D721Med (cell line): Measurements from ENCODE around the gene TTLL5.

ENCODE experiments used
- DNase-seq: peaks from one replicate; pipeline ENCODE4 v3.0.0; 2011; ENCODE audit warnings: low spot score; ENCODE audit not compliant: insufficient read length
- FAIRE-seq: peaks from 2 replicates; lab custom pipeline; 2011; peaks lifted over from hg19 to GRCh38; lab: Jason Lieb, UNC
- CTCF ChIP-seq: IDR thresholded peaks from 2 replicates; pipeline ENCODE4 v1.5.1; 2012; ENCODE audit warnings: mild to moderate bottlenecking, control low read depth; ENCODE audit not compliant: insufficient read depth; ENCODE audit errors: missing control alignments

The TTLL5 gene

GRCh38 chr14:75967866-75968265 lies 306.8 kb downstream of the TTLL5 start:
- no peak for FAIRE-seq
- TF ChIP-seq CTCF, result no peak
- DNase-seq, result no peak

- no peak for FAIRE-seq
- no peak for DNase-seq
These were observed 307.4 kb downstream of the TTLL5 start for GRCh38 chr14:75968456-75968855.

GRCh38 chr14:75969126-75969525 lies 308.1 kb downstream of the TTLL5 start:
- DNase-seq (no peak), FAIRE-seq (no peak)
- TF ChIP-seq CTCF, result no peak

More at GRCh38 chr14:75968456-75968855, 307.4 kb downstream of the TTLL5 start:
- no peak for TF ChIP-seq CTCF

- no peak for FAIRE-seq
- DNase-seq, result no peak
- no peak for TF ChIP-seq CTCF
These were observed 308.8 kb downstream of the TTLL5 start for GRCh38 chr14:75969891-75970290.

GRCh38 chr14:75970989-75971388 lies 309.9 kb downstream of the TTLL5 start:
- no peak for TF ChIP-seq CTCF
- no peak for DNase-seq
- FAIRE-seq, result no peak

- no peak for DNase-seq
- no peak for TF ChIP-seq CTCF
- FAIRE-seq, result no peak
These were observed 310.5 kb downstream of the TTLL5 start for GRCh38 chr14:75971509-75971908.

- FAIRE-seq (no peak), DNase-seq (peak; percentile 60)
- TF ChIP-seq CTCF, result no peak
These were observed 311.9 kb downstream of the TTLL5 start for GRCh38 chr14:75972801-75973421.
